GM12878 (cell line): ENCODE results near the gene EPAS1. TPM values are rescaled to one million over a fixed set of nuclear protein-coding genes. Genes with fewer than 3 reads are reported as not detected.

Experiments used
- BMI1 ChIP-seq: fragments of 450-650 bp; IDR thresholded peaks from 2 replicates; pipeline ENCODE4 v1.6.1; 2016; ENCODE audit warnings: mild to moderate bottlenecking, moderate library complexity, borderline replicate concordance
- CHD1 ChIP-seq: IDR thresholded peaks from 2 replicates; pipeline ENCODE4 v1.6.1; 2012; ENCODE audit warnings: low read depth, low read length, improper control_type of control experiment
- EZH2 ChIP-seq: IDR thresholded peaks from 2 replicates; pipeline ENCODE4 v1.6.1; 2012; ENCODE audit warnings: low read depth, mild to moderate bottlenecking, control low read depth, inconsistent platforms, low read length, borderline replicate concordance; ENCODE audit not compliant: control insufficient read depth
- GABPA ChIP-seq: IDR thresholded peaks from 2 replicates; pipeline ENCODE4 v1.6.1; 2014; ENCODE audit warnings: antibody characterized with exemption, low read depth, mild to moderate bottlenecking, inconsistent platforms
- MEF2B ChIP-seq: fragments of 450-650 bp; IDR thresholded peaks from 2 replicates; pipeline ENCODE4 v1.6.1; 2018; ENCODE audit warnings: mild to moderate bottlenecking, moderate library complexity; ENCODE audit not compliant: partially characterized antibody, poor library complexity, severe bottlenecking
- RAD51 ChIP-seq: fragments of 450-650 bp; IDR thresholded peaks from 2 replicates; pipeline ENCODE4 v1.6.1; 2016; ENCODE audit warnings: moderate library complexity, mild to moderate bottlenecking, inconsistent platforms
- SREBF2 ChIP-seq: IDR thresholded peaks from 2 replicates; pipeline ENCODE4 v1.6.1; 2012; ENCODE audit warnings: mild to moderate bottlenecking, low read length
- polyA plus RNA-seq, 11 experiments: library from polyadenylated mRNA; depleted of rRNA in 4 of 11; unstranded in 6 of 11; stranded (reverse) in 5 of 11; fragments of >200 nt; fragmentation: Nextera tagmentation in 4 of 11; fragmentation: Illumina TruSeq in 1 of 11; extraction: Ambion mirVana in 4 of 11; extraction: Trizol in 1 of 11; gene quantifications; 1 replicate in 1 of 11; 2 replicates in 10 of 11; pipeline versions ENCODE4 v1.2.1 to v1.2.3, GENCODE V29; 2011 to 2016; ENCODE audit warnings: inconsistent platforms in 2 of 11, missing spikeins in 2 of 11, low read depth in 1 of 11
- total RNA-seq, 4 experiments: library from RNA; depleted of rRNA in 3 of 4; stranded (reverse); fragments of >200 nt in 3 of 4; fragmentation: Illumina TruSeq in 1 of 4; extraction: Trizol in 1 of 4; gene quantifications; 2 replicates each; pipeline versions ENCODE4 v1.2.1 to v1.2.3, GENCODE V29; 2013 to 2021
- TF ChIP-seq, protein P1 (sequence below): IDR thresholded peaks from 2 replicates; pipeline ENCODE4 v1.6.1; 2012; ENCODE audit warnings: low read depth, low read length, improper control_type of control experiment
- TF ChIP-seq, protein P2 (sequence below): fragments of 450-650 bp; conservative IDR thresholded peaks from 2 replicates; pipeline ENCODE4 v1.6.1; 2017; ENCODE audit warnings: mild to moderate bottlenecking, moderate library complexity
- TF ChIP-seq, protein P3 (sequence below): IDR thresholded peaks from 2 replicates; pipeline ENCODE4 v1.6.1; 2011; ENCODE audit warnings: low read depth, mild to moderate bottlenecking, low read length, moderate library complexity, borderline replicate concordance; ENCODE audit errors: extremely low read depth
- TF ChIP-seq, protein P4 (sequence below): fragments of 450-650 bp; IDR thresholded peaks from 2 replicates; pipeline ENCODE4 v1.6.1; 2017; ENCODE audit warnings: mild to moderate bottlenecking, low read depth, inconsistent platforms; ENCODE audit not compliant: poor library complexity, severe bottlenecking

Gene EPAS1
- total and polyA plus RNA-seq, 10 of the 15 experiments (the other 5 are each of a cell fraction or from before 2014, with no cell fraction given), result 0.11 to 22.0 (median 1.3) TPM; not detected in 1

DNA sequence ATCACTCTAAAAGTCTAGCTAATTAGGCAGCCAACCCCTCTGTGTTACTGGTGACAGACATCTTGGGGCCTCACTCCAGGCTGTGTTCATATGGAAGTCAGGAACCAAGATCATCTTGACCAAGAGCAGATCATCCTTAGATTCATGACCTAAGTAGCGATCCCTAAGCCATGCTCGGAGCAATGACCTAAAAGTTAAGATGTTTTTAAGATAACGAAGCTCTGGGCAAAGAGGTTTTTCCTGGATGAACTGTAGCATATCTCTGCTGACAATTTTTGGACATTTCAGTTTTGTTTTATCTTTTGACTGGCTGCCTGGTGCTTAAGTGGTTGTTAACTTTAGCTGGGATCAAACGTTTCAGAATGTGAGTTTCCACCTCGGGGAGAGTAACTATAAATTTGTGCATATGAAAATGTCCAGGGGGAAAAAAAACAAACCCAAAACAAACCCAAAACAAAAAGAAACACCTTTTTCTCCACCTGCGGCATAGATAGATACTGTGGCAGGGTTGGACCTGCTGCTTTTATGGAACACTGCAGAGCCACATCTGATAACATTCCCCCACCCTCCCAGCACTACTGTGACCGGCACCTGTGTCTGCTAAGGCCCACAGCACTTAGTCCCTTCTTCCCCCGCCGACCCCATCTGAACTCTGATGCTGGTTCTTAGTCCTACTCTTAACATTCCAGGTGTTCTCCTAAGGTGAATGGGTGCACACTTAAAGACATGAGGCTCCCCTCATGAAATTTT is 45.5 kb downstream of the EPAS1 start (continued):
- TF ChIP-seq MEF2B (no peak), CHD1 (no peak), BMI1 (no peak), SREBF2 (no peak), GABPA (no peak), RAD51 (no peak), EZH2 (no peak)
- TF ChIP-seq, protein P1, sequence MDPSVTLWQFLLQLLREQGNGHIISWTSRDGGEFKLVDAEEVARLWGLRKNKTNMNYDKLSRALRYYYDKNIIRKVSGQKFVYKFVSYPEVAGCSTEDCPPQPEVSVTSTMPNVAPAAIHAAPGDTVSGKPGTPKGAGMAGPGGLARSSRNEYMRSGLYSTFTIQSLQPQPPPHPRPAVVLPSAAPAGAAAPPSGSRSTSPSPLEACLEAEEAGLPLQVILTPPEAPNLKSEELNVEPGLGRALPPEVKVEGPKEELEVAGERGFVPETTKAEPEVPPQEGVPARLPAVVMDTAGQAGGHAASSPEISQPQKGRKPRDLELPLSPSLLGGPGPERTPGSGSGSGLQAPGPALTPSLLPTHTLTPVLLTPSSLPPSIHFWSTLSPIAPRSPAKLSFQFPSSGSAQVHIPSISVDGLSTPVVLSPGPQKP, result no peak
- TF ChIP-seq, protein P2, sequence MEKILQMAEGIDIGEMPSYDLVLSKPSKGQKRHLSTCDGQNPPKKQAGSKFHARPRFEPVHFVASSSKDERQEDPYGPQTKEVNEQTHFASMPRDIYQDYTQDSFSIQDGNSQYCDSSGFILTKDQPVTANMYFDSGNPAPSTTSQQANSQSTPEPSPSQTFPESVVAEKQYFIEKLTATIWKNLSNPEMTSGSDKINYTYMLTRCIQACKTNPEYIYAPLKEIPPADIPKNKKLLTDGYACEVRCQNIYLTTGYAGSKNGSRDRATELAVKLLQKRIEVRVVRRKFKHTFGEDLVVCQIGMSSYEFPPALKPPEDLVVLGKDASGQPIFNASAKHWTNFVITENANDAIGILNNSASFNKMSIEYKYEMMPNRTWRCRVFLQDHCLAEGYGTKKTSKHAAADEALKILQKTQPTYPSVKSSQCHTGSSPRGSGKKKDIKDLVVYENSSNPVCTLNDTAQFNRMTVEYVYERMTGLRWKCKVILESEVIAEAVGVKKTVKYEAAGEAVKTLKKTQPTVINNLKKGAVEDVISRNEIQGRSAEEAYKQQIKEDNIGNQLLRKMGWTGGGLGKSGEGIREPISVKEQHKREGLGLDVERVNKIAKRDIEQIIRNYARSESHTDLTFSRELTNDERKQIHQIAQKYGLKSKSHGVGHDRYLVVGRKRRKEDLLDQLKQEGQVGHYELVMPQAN, result no peak
- TF ChIP-seq, protein P3, sequence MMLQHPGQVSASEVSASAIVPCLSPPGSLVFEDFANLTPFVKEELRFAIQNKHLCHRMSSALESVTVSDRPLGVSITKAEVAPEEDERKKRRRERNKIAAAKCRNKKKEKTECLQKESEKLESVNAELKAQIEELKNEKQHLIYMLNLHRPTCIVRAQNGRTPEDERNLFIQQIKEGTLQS, result no peak
- TF ChIP-seq, protein P4, sequence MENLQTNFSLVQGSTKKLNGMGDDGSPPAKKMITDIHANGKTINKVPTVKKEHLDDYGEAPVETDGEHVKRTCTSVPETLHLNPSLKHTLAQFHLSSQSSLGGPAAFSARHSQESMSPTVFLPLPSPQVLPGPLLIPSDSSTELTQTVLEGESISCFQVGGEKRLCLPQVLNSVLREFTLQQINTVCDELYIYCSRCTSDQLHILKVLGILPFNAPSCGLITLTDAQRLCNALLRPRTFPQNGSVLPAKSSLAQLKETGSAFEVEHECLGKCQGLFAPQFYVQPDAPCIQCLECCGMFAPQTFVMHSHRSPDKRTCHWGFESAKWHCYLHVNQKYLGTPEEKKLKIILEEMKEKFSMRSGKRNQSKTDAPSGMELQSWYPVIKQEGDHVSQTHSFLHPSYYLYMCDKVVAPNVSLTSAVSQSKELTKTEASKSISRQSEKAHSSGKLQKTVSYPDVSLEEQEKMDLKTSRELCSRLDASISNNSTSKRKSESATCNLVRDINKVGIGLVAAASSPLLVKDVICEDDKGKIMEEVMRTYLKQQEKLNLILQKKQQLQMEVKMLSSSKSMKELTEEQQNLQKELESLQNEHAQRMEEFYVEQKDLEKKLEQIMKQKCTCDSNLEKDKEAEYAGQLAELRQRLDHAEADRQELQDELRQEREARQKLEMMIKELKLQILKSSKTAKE, result no peak
